Naive thymus-derived CD4-positive, alpha-beta T cell (primary cell): ENCODE measurements around the gene TAF6L. TPM values are rescaled to one million over a fixed set of nuclear protein-coding genes. Genes with fewer than 3 reads are reported as not detected.

ENCODE experiments used
- ATAC-seq: fragments of 150-1000 bp; cut with Tn5 transposase; 2 replicates; pipeline ENCODE4 v1.10.0; 2021; ENCODE audit warnings: mild to moderate bottlenecking, moderate library complexity
- CTCF ChIA-PET: fragments of 350-600 bp; sonication (Branson Sonifier 250); formaldehyde crosslinking; loops from one replicate; lab custom pipeline; 2021; ENCODE audit warnings: antibody characterized with exemption; lab: Charles Lee
- POLR2A ChIA-PET: fragments of 350-600 bp; sonication (Branson Sonifier 250); formaldehyde crosslinking; loops from one replicate; lab custom pipeline; 2021; ENCODE audit warnings: antibody characterized with exemption, inconsistent platforms; lab: Charles Lee
- DNase-seq, 9 donors: peaks; one replicate each; pipeline versions ENCODE4 v3.0.0 to v3.0.0-alpha.2; 2020 to 2022; ENCODE audit warnings: mixed read lengths in 1 of 9
- H3K27ac ChIP-seq: one replicate; pipeline ENCODE4 v1.7.0; 2013; ENCODE audit warnings: mild to moderate bottlenecking, low read depth, low read length, moderate library complexity
- H3K27me3 ChIP-seq, 2 donors: one replicate each; pipeline ENCODE4 v1.7.0; 2013; ENCODE audit warnings: low read length in 2 of 2, mild to moderate bottlenecking in 2 of 2, moderate library complexity in 2 of 2; ENCODE audit not compliant: control insufficient read depth in 2 of 2, insufficient read depth in 2 of 2
- H3K36me3 ChIP-seq, 3 experiments: 1 replicate in 2 of 3; 2 replicates in 1 of 3; pipeline ENCODE4 v1.7.0; 2013; ENCODE audit warnings: low read length in 3 of 3, mild to moderate bottlenecking in 3 of 3, moderate library complexity in 1 of 3; ENCODE audit not compliant: insufficient read depth in 3 of 3, control insufficient read depth in 2 of 3
- H3K4me1 ChIP-seq, 2 donors: one replicate each; pipeline ENCODE4 v1.7.0; 2013; ENCODE audit warnings: low read length in 2 of 2, mild to moderate bottlenecking in 2 of 2, moderate library complexity in 1 of 2; ENCODE audit not compliant: control insufficient read depth in 2 of 2, insufficient read depth in 2 of 2
- H3K4me3 ChIP-seq: 2 replicates; pipeline ENCODE4 v1.7.0; 2013; ENCODE audit warnings: mild to moderate bottlenecking, low read length
- H3K9me3 ChIP-seq, 3 experiments: 1 replicate in 2 of 3; 2 replicates in 1 of 3; pipeline ENCODE4 v1.7.0; 2013; ENCODE audit warnings: low read length in 3 of 3; ENCODE audit not compliant: control insufficient read depth in 2 of 3
- H3K27ac Mint-ChIP-seq, 9 donors: one replicate each; pipeline ENCODE4 v1.8.0; 2020 to 2022; ENCODE audit warnings: mixed read lengths in 9 of 9, mild to moderate bottlenecking in 8 of 9, moderate library complexity in 5 of 9, inconsistent platforms in 2 of 9
- H3K27me3 Mint-ChIP-seq, 5 donors: one replicate each; pipeline ENCODE4 v1.8.0; 2021 to 2022; ENCODE audit warnings: mixed read lengths in 5 of 5, mild to moderate bottlenecking in 1 of 5
- H3K36me3 Mint-ChIP-seq, 5 donors: one replicate each; pipeline ENCODE4 v1.8.0; 2020 to 2022; ENCODE audit warnings: mixed read lengths in 5 of 5, mild to moderate bottlenecking in 3 of 5, inconsistent platforms in 1 of 5
- H3K4me1 Mint-ChIP-seq, 7 donors: one replicate each; pipeline ENCODE4 v1.8.0; 2020 to 2022; ENCODE audit warnings: mixed read lengths in 7 of 7, mild to moderate bottlenecking in 3 of 7, inconsistent platforms in 1 of 7
- H3K4me3 Mint-ChIP-seq, 10 donors: one replicate each; pipeline ENCODE4 v1.8.0; 2020 to 2022; ENCODE audit warnings: mild to moderate bottlenecking in 10 of 10, mixed read lengths in 10 of 10, moderate library complexity in 6 of 10, inconsistent platforms in 2 of 10
- H3K9me3 Mint-ChIP-seq, 11 donors: one replicate each; pipeline ENCODE4 v1.8.0; 2020 to 2022; ENCODE audit warnings: mixed read lengths in 11 of 11, mild to moderate bottlenecking in 4 of 11, inconsistent platforms in 1 of 11, moderate library complexity in 1 of 11
- intact Hi-C, 2 donors: fragments of 100-400 bp; cut with micrococcal nuclease; formaldehyde crosslinking; loops; one replicate each; pipeline ENCODE4 v1.15.1; 2023
- polyA plus RNA-seq, 2 donors: library from polyadenylated mRNA; unstranded; fragments of 300-500 nt; fragmentation: Illumina TruSeq; gene quantifications; one replicate each; pipeline ENCODE4 v1.2.3, GENCODE V29; 2021
- total RNA-seq, 6 experiments: library from RNA in 5 of 6; stranded (reverse) in 5 of 6; gene quantifications; 1 replicate in 5 of 6; 2 replicates in 1 of 6; pipeline ENCODE4 v1.2.3 and lab custom pipeline; 2021 to 2026

Gene TAF6L
- total and polyA plus RNA-seq, 7 experiments from 2014 or later: 8.4 to 34.9 (median 17.8) TPM

- Histone ChIP-seq H3K36me3 (peaks cover 0 to 28% (median 0%) of the 10 kb centered on the region in 3 experiments), H3K9me3 (no peaks in the 10 kb centered on the region), H3K4me1 (peaks cover 10 to 13% of the 10 kb centered on the region in 2 donors), H3K4me3 (peak overlapping the region; percentile 66), H3K27me3 (no peaks in the 10 kb centered on the region), H3K27ac (peak overlapping the region; percentile 82)
- POLR2A ChIA-PET: interaction anchor here (0.7 to 7.7 kb wide), 24 partner anchors 9 to 178 kb away, joined by 3 to 74 read pairs (median 7); partner anchors contain the start of genes C11orf98, CSKMT, HNRNPUL2 and NXF1
- CTCF ChIA-PET: interaction anchor here (0.6 to 2.2 kb wide), 5 partner anchors 9 to 86 kb away, joined by 3 to 6 read pairs (median 4); partner anchors contain the start of gene ZBTB3
- Mint-ChIP-seq H3K36me3 (peaks cover 0 to 15% (median 5%) of the 10 kb centered on the region in 5 donors), H3K9me3 (no peaks in the 10 kb centered on the region), H3K4me1 (peaks cover 17 to 41% (median 27%) of the 10 kb centered on the region in 7 donors), H3K27me3 (no peaks in the 10 kb centered on the region), H3K27ac (peak overlapping the region; percentile 89 to 97 (median 94)), H3K4me3 (peak overlapping the region; percentile 88 to 98 (median 94))
- peak in 2 of 9 donors; percentile 20 to 42 for DNase-seq
- intact Hi-C loops: loop anchor here (1.0 kb wide), 10 partner anchors 9 to 179 kb away; partner anchors contain the start of genes POLR2G (in 2 of the 2), WDR74 (in 2 of the 2), ZBTB3 (in 2 of the 2) and HNRNPUL2 (in 1 of the 2)
- ATAC-seq: no peak
These were observed 435 bp upstream of the TAF6L start for GRCh38 chr11:62770778-62771143.

DNA sequence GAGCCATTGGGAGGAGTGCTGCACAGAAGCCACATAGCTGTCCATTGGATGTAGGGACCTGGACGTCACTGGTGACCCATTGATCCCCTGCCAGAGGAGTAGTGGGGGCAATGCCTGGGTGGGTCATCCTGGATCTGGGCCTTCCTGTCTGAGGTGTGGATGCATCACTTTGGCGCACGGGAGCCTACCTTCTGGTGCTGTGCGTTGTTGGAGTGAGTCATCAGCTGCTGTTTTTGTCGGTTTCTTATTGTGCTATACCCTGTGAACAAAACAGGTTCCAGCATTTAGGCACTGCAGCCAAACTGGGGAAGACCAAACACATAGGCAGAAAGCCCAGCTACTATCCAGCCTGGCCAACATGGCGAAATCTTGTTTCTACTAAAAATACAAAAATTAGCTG, 3.2 kb downstream of the TAF6L start:
- DNase-seq (no peak), ATAC-seq (no peak)
- H3K27me3 Mint-ChIP-seq: no peaks in the 10 kb centered on the region
- CTCF ChIA-PET: interaction anchor here (1.3 kb wide), 1 partner anchor 12 kb away, joined by 6 read pairs; the partner anchor contains the start of gene TMEM179B
- Histone ChIP-seq H3K9me3 (no peaks in the 10 kb centered on the region), H3K27ac (no peak overlapping the region), H3K4me1 (peaks cover 10 to 13% of the 10 kb centered on the region in 2 donors), H3K27me3 (no peaks in the 10 kb centered on the region), H3K36me3 (peaks cover 0 to 33% (median 0%) of the 10 kb centered on the region in 3 experiments), H3K4me3 (no peak overlapping the region)
- POLR2A ChIA-PET: interaction anchor here (0.8 to 3.3 kb wide), 9 partner anchors 13 to 109 kb away, joined by 3 to 15 read pairs (median 4); partner anchors contain the start of genes HNRNPUL2, POLR2G, TTC9C and ZBTB3
- peaks cover 21 to 36% (median 27%) of the 10 kb centered on the region in 7 donors for H3K4me1 Mint-ChIP-seq
- H3K27ac Mint-ChIP-seq: peak overlapping the region in 1 of 9 donors; percentile 49
- no peaks in the 10 kb centered on the region for H3K9me3 Mint-ChIP-seq
- H3K4me3 Mint-ChIP-seq: no peak overlapping the region
- H3K36me3 Mint-ChIP-seq: peaks cover 0 to 22% (median 7%) of the 10 kb centered on the region in 5 donors
- intact Hi-C loops: no loop called here

DNA sequence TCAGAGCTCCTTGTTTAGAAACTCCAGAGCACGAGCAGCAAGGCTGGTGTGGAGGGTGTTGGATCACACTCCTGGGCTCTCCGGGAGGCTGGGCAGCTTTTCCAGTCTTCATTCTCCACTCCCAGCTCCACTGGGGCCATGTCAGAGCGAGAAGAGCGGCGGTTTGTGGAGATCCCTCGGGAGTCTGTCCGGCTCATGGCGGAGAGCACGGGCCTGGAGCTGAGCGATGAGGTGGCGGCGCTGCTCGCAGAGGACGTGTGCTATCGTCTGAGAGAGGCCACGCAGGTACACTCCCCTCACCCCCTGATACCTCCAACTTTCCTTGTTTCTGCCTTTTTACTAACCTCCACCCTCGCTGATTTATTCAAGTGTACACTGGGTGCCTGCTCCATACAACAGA, 4.5 kb downstream of the TAF6L start:
- DNase-seq (no peak), ATAC-seq (no peak)
- H3K36me3 Mint-ChIP-seq: peaks cover 0 to 22% (median 7%) of the 10 kb centered on the region in 5 donors
- ChIA-PET CTCF (interaction anchor here (1.3 kb wide), 2 partner anchors 11 to 215 kb away, joined by 3 to 6 read pairs; partner anchors contain the start of gene TMEM179B), POLR2A (interaction anchor here (0.6 to 3.3 kb wide), 9 partner anchors 11 to 110 kb away, joined by 3 to 15 read pairs (median 4); partner anchors contain the start of genes POLR2G, TEX54, TMEM179B and ZBTB3)
- peak overlapping the region in 2 of 9 donors; percentile 12 to 24 for H3K27ac Mint-ChIP-seq
- no peaks in the 10 kb centered on the region for H3K27me3 Mint-ChIP-seq
- peak overlapping the region in 2 of 10 donors; percentile 16 to 45 for H3K4me3 Mint-ChIP-seq
- H3K36me3 ChIP-seq: peaks cover 0 to 33% (median 0%) of the 10 kb centered on the region in 3 experiments
- intact Hi-C loops: no loop called here
- H3K27ac ChIP-seq: no peak overlapping the region
- H3K4me3 ChIP-seq: no peak overlapping the region
- H3K9me3 Mint-ChIP-seq: no peaks in the 10 kb centered on the region
- no peaks in the 10 kb centered on the region for H3K27me3 ChIP-seq
- H3K9me3 ChIP-seq: no peaks in the 10 kb centered on the region
- peaks cover 9 to 26% (median 15%) of the 10 kb centered on the region in 7 donors for H3K4me1 Mint-ChIP-seq
- H3K4me1 ChIP-seq: peaks cover under 1 to 2% of the 10 kb centered on the region in 2 donors

DNA sequence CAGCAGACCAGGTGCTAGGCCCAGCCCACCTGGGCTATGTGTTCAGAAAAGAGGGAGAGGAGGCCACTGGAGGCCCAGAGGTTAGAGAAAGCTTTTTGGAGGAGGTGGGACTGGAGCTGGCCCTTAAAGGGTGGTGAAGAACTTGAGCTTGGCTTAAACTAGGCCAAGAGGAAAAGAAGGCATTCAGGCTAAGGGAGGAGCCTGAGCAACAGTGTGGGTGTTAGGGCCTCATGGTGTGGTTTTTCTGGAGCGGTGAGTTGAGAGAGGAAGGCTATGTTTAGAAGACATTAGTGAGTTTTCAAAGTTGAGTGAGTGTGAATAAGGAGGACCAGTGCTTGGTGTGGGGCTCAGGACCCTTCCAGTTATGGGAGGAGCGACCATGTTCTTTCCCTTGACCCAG, 6.2 kb downstream of the TAF6L start:
- peaks cover 0 to 22% (median 7%) of the 10 kb centered on the region in 5 donors for H3K36me3 Mint-ChIP-seq
- peaks cover 0 to 14% (median 6%) of the 10 kb centered on the region in 7 donors for H3K4me1 Mint-ChIP-seq
- H3K27me3 Mint-ChIP-seq: no peaks in the 10 kb centered on the region
- intact Hi-C loops: no loop called here
- peak overlapping the region in 4 of 9 donors; percentile 6 to 78 (median 38) for H3K27ac Mint-ChIP-seq
- Histone ChIP-seq H3K4me3 (no peak overlapping the region), H3K9me3 (no peaks in the 10 kb centered on the region), H3K4me1 (no peaks in the 10 kb centered on the region), H3K27me3 (no peaks in the 10 kb centered on the region), H3K36me3 (peaks cover 0 to 41% (median 0%) of the 10 kb centered on the region in 3 experiments), H3K27ac (no peak overlapping the region)
- ChIA-PET POLR2A (interaction anchor here (0.6 to 3.3 kb wide), 2 partner anchors 34 to 78 kb away, joined by 3 to 15 read pairs; no protein-coding TSS in a partner anchor), CTCF (interaction anchor here (0.6 to 1.5 kb wide), 2 partner anchors 9 to 23 kb away, joined by 3 to 5 read pairs; partner anchors contain the start of gene ZBTB3)
- ATAC-seq (no peak), DNase-seq (no peak)
- H3K4me3 Mint-ChIP-seq: peak overlapping the region in 1 of 10 donors; percentile 4
- H3K9me3 Mint-ChIP-seq: no peaks in the 10 kb centered on the region

- no peaks in the 10 kb centered on the region for H3K9me3 ChIP-seq
- POLR2A ChIA-PET: no interaction called here
- H3K27me3 Mint-ChIP-seq: no peaks in the 10 kb centered on the region
- peak overlapping the region in 3 of 9 donors; percentile 36 to 77 (median 62) for H3K27ac Mint-ChIP-seq
- H3K27me3 ChIP-seq: no peaks in the 10 kb centered on the region
- peaks cover 0 to 22% (median 7%) of the 10 kb centered on the region in 5 donors for H3K36me3 Mint-ChIP-seq
- intact Hi-C loops: no loop called here
- no peak overlapping the region for H3K27ac ChIP-seq
- H3K4me1 Mint-ChIP-seq: peaks cover 0 to 14% (median 6%) of the 10 kb centered on the region in 7 donors
- H3K4me3 ChIP-seq: no peak overlapping the region
- H3K4me1 ChIP-seq: no peaks in the 10 kb centered on the region
- H3K36me3 ChIP-seq: peaks cover 0 to 47% (median 0%) of the 10 kb centered on the region in 3 experiments
- H3K4me3 Mint-ChIP-seq: no peak overlapping the region
- ATAC-seq (no peak), DNase-seq (no peak)
- CTCF ChIA-PET: no interaction called here
- no peaks in the 10 kb centered on the region for H3K9me3 Mint-ChIP-seq
These were observed 7.2 kb downstream of the TAF6L start for GRCh38 chr11:62778441-62778840.

GRCh38 chr11:62782753-62783152, 11.6 kb downstream of the TAF6L start:
- intact Hi-C loops: no loop called here
- Histone ChIP-seq H3K36me3 (peaks cover 0 to 35% (median 0%) of the 10 kb centered on the region in 3 experiments), H3K9me3 (no peaks in the 10 kb centered on the region), H3K4me1 (peaks cover 8 to 11% of the 10 kb centered on the region in 2 donors), H3K27ac (no peak overlapping the region), H3K4me3 (no peak overlapping the region), H3K27me3 (no peaks in the 10 kb centered on the region)
- no peaks in the 10 kb centered on the region for H3K9me3 Mint-ChIP-seq
- peaks cover 0 to 13% (median 4%) of the 10 kb centered on the region in 5 donors for H3K36me3 Mint-ChIP-seq
- CTCF ChIA-PET: no interaction called here
- DNase-seq (no peak), ATAC-seq (no peak)
- H3K4me3 Mint-ChIP-seq: no peak overlapping the region
- peaks cover 0 to 18% (median 12%) of the 10 kb centered on the region in 7 donors for H3K4me1 Mint-ChIP-seq
- POLR2A ChIA-PET: interaction anchor here (0.9 kb wide), 1 partner anchor 45 kb away, joined by 3 read pairs; no protein-coding TSS in a partner anchor
- H3K27ac Mint-ChIP-seq: peak overlapping the region in 1 of 9 donors; percentile 57
- H3K27me3 Mint-ChIP-seq: no peaks in the 10 kb centered on the region
